HG03066 (cell line): ENCODE results near the gene ZNF583.

Experiments
- ATAC-seq: cut with Tn5 transposase; IDR thresholded peaks from one replicate; pipeline ENCODE4 v1.9.1; 2021; ENCODE audit warnings: low read depth; ENCODE audit not compliant: unreplicated experiment

The ZNF583 gene

DNA sequence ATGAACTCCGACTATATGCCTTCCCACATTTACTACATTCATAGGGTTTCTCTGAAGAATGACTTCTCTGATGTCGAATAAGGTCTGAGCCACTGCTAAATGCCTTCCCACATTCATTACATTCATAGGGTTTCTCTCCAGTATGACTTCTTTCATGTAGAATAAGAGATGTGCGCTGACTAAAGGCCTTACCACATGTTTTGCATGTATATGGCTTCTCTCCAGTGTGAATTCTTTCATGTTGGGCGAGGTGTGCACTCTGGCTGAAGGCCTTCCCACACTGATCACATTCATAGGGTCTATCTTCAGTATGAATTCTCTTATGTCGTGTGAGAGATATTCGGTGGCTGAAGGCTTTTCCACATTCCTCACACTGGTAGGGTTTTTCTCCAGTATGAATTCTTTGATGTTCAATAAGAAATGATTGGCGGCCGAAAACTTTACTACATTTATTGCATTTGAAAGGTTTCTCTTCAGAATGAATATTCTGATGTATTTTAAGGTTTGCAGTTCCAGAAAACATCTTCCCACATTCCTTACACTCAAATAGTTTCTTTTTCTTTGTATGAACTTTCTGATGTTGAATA is 37.2 kb downstream of the ZNF583 start:
- no peak for ATAC-seq

GRCh38 chr19:56474308-56474707 is 70.2 kb downstream of the ZNF583 start:
- no peak for ATAC-seq

DNA sequence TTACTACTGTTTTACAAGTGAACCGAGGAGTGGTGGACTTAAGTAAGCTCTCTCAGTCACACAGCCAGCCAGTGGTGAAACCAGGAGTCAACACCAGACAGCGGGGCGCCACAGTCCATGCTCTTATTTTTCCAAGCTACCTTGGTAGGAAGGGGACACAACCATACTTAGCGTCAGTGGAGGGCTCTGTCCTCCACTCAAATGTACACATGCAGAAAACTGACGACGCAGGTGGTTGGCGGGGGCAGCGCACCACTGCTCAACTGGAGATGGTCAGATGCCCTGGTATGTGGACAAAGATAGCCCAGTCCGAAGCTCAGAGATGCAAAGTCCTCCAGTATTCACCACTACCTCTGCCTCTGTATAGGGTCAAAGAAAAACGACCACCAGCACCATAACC is 72.0 kb downstream of the ZNF583 start:
- ATAC-seq = no peak
